Peyer's patch (tissue), 4 donors: ENCODE results near the gene UNKL.

Experiments
- POLR2A ChIP-seq, 2 donors: fragments of 450-650 bp; IDR thresholded peaks; one replicate each; pipeline ENCODE4 v1.5.1; 2017; ENCODE audit warnings: antibody characterized with exemption in 2 of 2, mild to moderate bottlenecking in 2 of 2, moderate library complexity in 2 of 2
- TF ChIP-seq, protein P1 (sequence below), 6 experiments: fragments of 450-650 bp in 4 of 6; fragments of 200-600 bp in 2 of 6; sonication (generic) in 1 of 6; IDR thresholded peaks; one replicate each; pipeline ENCODE4 v1.5.1; 2017 to 2019; ENCODE audit warnings: antibody characterized with exemption in 6 of 6, mild to moderate bottlenecking in 3 of 6, moderate library complexity in 1 of 6

DNA sequence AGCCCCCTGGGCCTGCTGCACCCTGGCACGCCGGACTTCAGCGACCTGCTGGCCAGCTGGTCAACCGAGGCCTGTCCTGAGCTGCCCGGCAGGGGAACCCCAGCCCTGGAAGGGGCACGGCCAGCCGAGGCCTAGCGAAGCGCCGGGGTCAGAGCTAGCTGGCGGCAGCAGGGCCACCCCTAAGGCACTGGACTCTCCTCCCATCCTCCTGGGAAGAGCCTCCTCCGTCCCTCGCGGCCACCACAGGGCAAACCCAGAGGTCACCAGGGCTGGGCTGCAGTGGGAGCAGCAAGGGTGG is 18.7 kb upstream of the UNKL start:
- TF ChIP-seq, protein P1, sequence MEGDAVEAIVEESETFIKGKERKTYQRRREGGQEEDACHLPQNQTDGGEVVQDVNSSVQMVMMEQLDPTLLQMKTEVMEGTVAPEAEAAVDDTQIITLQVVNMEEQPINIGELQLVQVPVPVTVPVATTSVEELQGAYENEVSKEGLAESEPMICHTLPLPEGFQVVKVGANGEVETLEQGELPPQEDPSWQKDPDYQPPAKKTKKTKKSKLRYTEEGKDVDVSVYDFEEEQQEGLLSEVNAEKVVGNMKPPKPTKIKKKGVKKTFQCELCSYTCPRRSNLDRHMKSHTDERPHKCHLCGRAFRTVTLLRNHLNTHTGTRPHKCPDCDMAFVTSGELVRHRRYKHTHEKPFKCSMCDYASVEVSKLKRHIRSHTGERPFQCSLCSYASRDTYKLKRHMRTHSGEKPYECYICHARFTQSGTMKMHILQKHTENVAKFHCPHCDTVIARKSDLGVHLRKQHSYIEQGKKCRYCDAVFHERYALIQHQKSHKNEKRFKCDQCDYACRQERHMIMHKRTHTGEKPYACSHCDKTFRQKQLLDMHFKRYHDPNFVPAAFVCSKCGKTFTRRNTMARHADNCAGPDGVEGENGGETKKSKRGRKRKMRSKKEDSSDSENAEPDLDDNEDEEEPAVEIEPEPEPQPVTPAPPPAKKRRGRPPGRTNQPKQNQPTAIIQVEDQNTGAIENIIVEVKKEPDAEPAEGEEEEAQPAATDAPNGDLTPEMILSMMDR (IDR thresholded peaks at IDR 0.05) = no peak
- no peak for TF ChIP-seq POLR2A (IDR thresholded peaks at IDR 0.05)
